K562 (cell line): ENCODE data around the gene AP3M1. TPM values are rescaled to one million over a fixed set of nuclear protein-coding genes. Genes with fewer than 3 reads are reported as not detected.

ENCODE experiments used
- BCL6 ChIP-seq: fragments of 250-450 bp; sonication (Bioruptor Pico); IDR thresholded peaks from 2 replicates; pipeline ENCODE4 v1.4.0; 2020
- BHLHE40 ChIP-seq: IDR thresholded peaks from 2 replicates; pipeline ENCODE4 v1.6.1; 2011; ENCODE audit warnings: low read length, improper control_type of control experiment
- COPS2 ChIP-seq: fragments of 450-650 bp; conservative IDR thresholded peaks from 2 replicates; pipeline ENCODE4 v1.6.1; 2016; ENCODE audit warnings: mild to moderate bottlenecking, moderate library complexity
- ESRRB ChIP-seq: fragments of 250-450 bp; sonication (Bioruptor Pico); IDR thresholded peaks from 2 replicates; pipeline ENCODE4 v1.5.0; 2020; ENCODE audit warnings: mild to moderate bottlenecking, moderate library complexity, borderline replicate concordance
- GATAD2B ChIP-seq: fragments of 450-650 bp; IDR thresholded peaks from 2 replicates; pipeline ENCODE4 v1.6.1; 2017; ENCODE audit warnings: mild to moderate bottlenecking, borderline replicate concordance
- HCFC1 ChIP-seq: IDR thresholded peaks from 2 replicates; pipeline ENCODE4 v1.6.1; 2012; ENCODE audit warnings: low read depth, low read length, improper control_type of control experiment
- MYC ChIP-seq, 2 experiments: fragments of 250-450 bp in 1 of 2; sonication (Bioruptor Pico) in 1 of 2; IDR thresholded peaks; 2 replicates each; pipeline versions ENCODE4 v1.5.1 to v1.6.1; 2012 to 2021; ENCODE audit warnings: low read depth in 2 of 2, borderline replicate concordance in 1 of 2, improper control_type of control experiment in 1 of 2, low read length in 1 of 2, mild to moderate bottlenecking in 1 of 2, moderate library complexity in 1 of 2
- TEAD4 ChIP-seq, 2 experiments: sonication (generic) in 1 of 2; formaldehyde crosslinking in 1 of 2; IDR thresholded peaks; 2 replicates each; pipeline versions ENCODE4 v1.6.1 to v1.8.0; 2012 to 2022; ENCODE audit warnings: borderline replicate concordance in 1 of 2, inconsistent platforms in 1 of 2, low read length in 1 of 2, mild to moderate bottlenecking in 1 of 2, missing genetic modification reagents in 1 of 2
- THAP12 ChIP-seq: fragments of 250-450 bp; sonication (Bioruptor Pico); IDR thresholded peaks from 2 replicates; pipeline ENCODE4 v1.9.0; 2021; ENCODE audit warnings: mild to moderate bottlenecking, inconsistent platforms
- THAP7 ChIP-seq: fragments of 250-450 bp; sonication (Bioruptor Pico); IDR thresholded peaks from 2 replicates; pipeline ENCODE4 v1.5.0; 2021
- ZNF639 ChIP-seq, 2 experiments: fragments of 200-800 bp in 1 of 2; sonication (Bioruptor generic) in 1 of 2; sonication (generic) in 1 of 2; formaldehyde crosslinking in 1 of 2; IDR thresholded peaks in 1 of 2; conservative IDR thresholded peaks in 1 of 2; 2 replicates each; pipeline versions ENCODE4 v1.5.0 to v1.6.1; 2016 to 2020; ENCODE audit warnings: missing compliant biosample characterization in 1 of 2, missing genetic modification characterization in 1 of 2, missing genetic modification reagents in 1 of 2
- ZNF79 ChIP-seq: fragments of 250-450 bp; sonication (Bioruptor Pico); IDR thresholded peaks from 2 replicates; pipeline ENCODE4 v1.4.0; 2020; ENCODE audit warnings: low read depth, mild to moderate bottlenecking, moderate library complexity
- ZSCAN29 ChIP-seq: fragments of 450-650 bp; IDR thresholded peaks from 2 replicates; pipeline ENCODE4 v1.6.1; 2017
- ZZZ3 ChIP-seq: fragments of 450-650 bp; IDR thresholded peaks from 2 replicates; pipeline ENCODE4 v1.6.1; 2016; ENCODE audit warnings: antibody characterized with exemption, mild to moderate bottlenecking, moderate library complexity
- polyA plus RNA-seq, 8 experiments: library from polyadenylated mRNA; depleted of rRNA in 4 of 8; stranded (reverse) in 5 of 8; unstranded in 3 of 8; fragments of >200 nt; fragmentation: Nextera tagmentation in 2 of 8; fragmentation: Illumina TruSeq in 1 of 8; extraction: Ambion mirVana in 2 of 8; extraction: Trizol in 1 of 8; gene quantifications; 2 replicates each; pipeline versions ENCODE4 v1.2.1 to v1.2.3, GENCODE V29; 2011 to 2014; ENCODE audit warnings: inconsistent platforms in 1 of 8, missing spikeins in 1 of 8
- total RNA-seq, 7 experiments: library from RNA; depleted of rRNA in 6 of 7; stranded (reverse); fragments of >200 nt in 6 of 7; fragmentation: Illumina TruSeq in 2 of 7; extraction: Trizol in 2 of 7; gene quantifications; 2 replicates each; pipeline versions ENCODE4 v1.2.1 to v1.2.3, GENCODE V29; 2011 to 2021; ENCODE audit warnings: low replicate concordance in 1 of 7

The AP3M1 gene
- total and polyA plus RNA-seq, 9 of the 15 experiments (the other 6 are each of a cell fraction or from before 2014, with no cell fraction given): 44.3 to 135 (median 67.6) TPM

GRCh38 chr10:74177140-74177677 lies 26.6 kb upstream of the AP3M1 start (continued):
- TF ChIP-seq TEAD4 (IDR thresholded peaks at IDR 0.05; ENCODE audit: low read length) (no peak), TEAD4 (CRISPR knock-in tag; IDR thresholded peaks at IDR 0.05; ENCODE audit: borderline replicate concordance) (no peak), HCFC1 (no peak), COPS2 (no peak), BCL6 (CRISPR knock-in tag) (no peak), ZZZ3 (no peak), ZSCAN29 (no peak), ZNF639 (CRISPR knock-in tag; conservative IDR thresholded peaks at IDR 0.05 in 1 of 2, IDR thresholded peaks at IDR 0.05 in 1 of 2) (no peak), BHLHE40 (no peak), ESRRB (CRISPR knock-in tag) (no peak), GATAD2B (no peak), ZNF79 (no peak), THAP7 (CRISPR knock-in tag) (no peak), THAP12 (no peak), MYC (IDR thresholded peaks at IDR 0.05; ENCODE audit: low read depth, low read length) (0 out of 2 replicates have a peak, but pooled peaks have one; percentile 11), MYC (CRISPR knock-in tag; IDR thresholded peaks at IDR 0.05; ENCODE audit: borderline replicate concordance, low read depth) (no peak)
